Fibroblast of lung (primary cell): Measurements from ENCODE around the gene EMC10. TPM values are rescaled to one million over a fixed set of nuclear protein-coding genes. Genes with fewer than 3 reads are reported as not detected.

Experiments
- DNase-seq, 2 donors: peaks; one replicate each; pipeline versions ENCODE4 v3.0.0 to v3.0.0-alpha.2; 2010; ENCODE audit warnings: low read depth in 2 of 2
- H2AFZ ChIP-seq: 2 replicates; pipeline ENCODE4 v1.5.1; 2012; ENCODE audit warnings: low read length, control low read depth, inconsistent platforms
- H3K27ac ChIP-seq: 2 replicates; pipeline ENCODE4 v1.5.1; 2011; ENCODE audit warnings: low read length, control low read depth; ENCODE audit not compliant: insufficient read depth
- H3K27me3 ChIP-seq: 2 replicates; pipeline ENCODE4 v1.5.1; 2011; ENCODE audit warnings: mild to moderate bottlenecking, low read length; ENCODE audit not compliant: control insufficient read depth, insufficient read depth
- H3K36me3 ChIP-seq: 2 replicates; pipeline ENCODE4 v1.5.1; 2011; ENCODE audit warnings: low read length; ENCODE audit not compliant: control insufficient read depth, insufficient read depth
- H3K4me1 ChIP-seq: 2 replicates; pipeline ENCODE4 v1.5.1; 2011; ENCODE audit warnings: low read length; ENCODE audit not compliant: control insufficient read depth, insufficient read depth; ENCODE audit errors: extremely low read depth
- H3K4me2 ChIP-seq: 2 replicates; pipeline ENCODE4 v1.5.1; 2011; ENCODE audit warnings: low read length, control low read depth; ENCODE audit not compliant: insufficient read depth; ENCODE audit errors: extremely low read depth
- H3K4me3 ChIP-seq, 4 experiments: fragments of 200-600 bp in 1 of 4; sonication (generic) in 1 of 4; replicated peaks in 1 of 4; 2 replicates each; pipeline ENCODE4 v1.5.1; 2011 to 2016; ENCODE audit warnings: low read length in 4 of 4, low read depth in 3 of 4, mild to moderate bottlenecking in 3 of 4, control low read depth in 2 of 4, inconsistent platforms in 1 of 4, mixed read lengths in 1 of 4; ENCODE audit not compliant: insufficient read depth in 1 of 4; ENCODE audit errors: control extremely low read depth in 1 of 4
- H3K79me2 ChIP-seq: 2 replicates; pipeline ENCODE4 v1.5.1; 2012; ENCODE audit warnings: mild to moderate bottlenecking, low read length, inconsistent platforms; ENCODE audit not compliant: control insufficient read depth, insufficient read depth
- H3K9ac ChIP-seq: 2 replicates; pipeline ENCODE4 v1.5.1; 2011; ENCODE audit warnings: mild to moderate bottlenecking, low read length, control low read depth; ENCODE audit not compliant: insufficient read depth
- H3K9me3 ChIP-seq: 2 replicates; pipeline ENCODE4 v1.5.1; 2012; ENCODE audit warnings: low read depth, low read length; ENCODE audit not compliant: control insufficient read depth, insufficient read depth
- H4K20me1 ChIP-seq: 2 replicates; pipeline ENCODE4 v1.5.1; 2011; ENCODE audit warnings: low read length; ENCODE audit not compliant: control insufficient read depth, insufficient read depth; ENCODE audit errors: extremely low read depth
- EZH2 ChIP-seq: IDR thresholded peaks from 2 replicates; pipeline ENCODE4 v1.5.1; 2012; ENCODE audit warnings: low read length, control low read depth, mild to moderate bottlenecking; ENCODE audit errors: missing control alignments
- polyA plus RNA-seq, 2 donors: library from polyadenylated mRNA; depleted of rRNA in 1 of 2; stranded (reverse) in 1 of 2; unstranded in 1 of 2; fragments of >200 nt; gene quantifications; 2 replicates each; pipeline ENCODE4 v1.2.1, GENCODE V29; 2011 to 2012; ENCODE audit warnings: missing spikeins in 1 of 2
- total RNA-seq: library from RNA; depleted of rRNA; stranded (reverse); fragments of >200 nt; gene quantifications from 2 replicates; pipeline ENCODE4 v1.2.1, GENCODE V29; 2014
- TF ChIP-seq, protein P1 (sequence below), 2 donors: IDR thresholded peaks in 1 of 2; conservative IDR thresholded peaks in 1 of 2; 1 replicate in 1 of 2; 2 replicates in 1 of 2; pipeline ENCODE4 v1.5.1; 2011 to 2012; ENCODE audit warnings: low read length in 2 of 2, control low read depth in 1 of 2, inconsistent platforms in 1 of 2, low read depth in 1 of 2, mild to moderate bottlenecking in 1 of 2

Gene EMC10
- total and polyA plus RNA-seq, 2 donors (not counting 1 experiment from before 2014, with no cell fraction given): 40.8 to 42.7 TPM

DNA sequence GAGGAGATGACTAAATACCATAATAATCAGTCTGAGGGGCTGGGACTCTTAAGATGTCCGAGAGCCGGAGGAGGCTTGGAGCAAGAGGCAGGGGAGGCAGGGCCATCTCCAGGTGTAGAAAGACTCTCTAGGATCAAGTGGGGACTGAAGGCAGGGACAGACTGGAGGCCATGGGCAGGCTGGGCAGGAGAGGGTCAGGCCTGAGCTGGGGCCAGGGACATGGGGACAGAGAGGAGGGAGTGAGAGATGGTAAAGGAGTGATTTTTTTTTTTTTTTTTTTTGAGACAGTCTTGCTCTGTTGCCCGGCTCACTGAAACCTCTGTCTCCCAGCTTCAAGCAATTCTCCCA, 32.5 kb downstream of the EMC10 start:
- no peaks in the 10 kb centered on the region for H3K27me3 ChIP-seq
- no peak for DNase-seq
- no peak for TF ChIP-seq EZH2
- TF ChIP-seq, protein P1, sequence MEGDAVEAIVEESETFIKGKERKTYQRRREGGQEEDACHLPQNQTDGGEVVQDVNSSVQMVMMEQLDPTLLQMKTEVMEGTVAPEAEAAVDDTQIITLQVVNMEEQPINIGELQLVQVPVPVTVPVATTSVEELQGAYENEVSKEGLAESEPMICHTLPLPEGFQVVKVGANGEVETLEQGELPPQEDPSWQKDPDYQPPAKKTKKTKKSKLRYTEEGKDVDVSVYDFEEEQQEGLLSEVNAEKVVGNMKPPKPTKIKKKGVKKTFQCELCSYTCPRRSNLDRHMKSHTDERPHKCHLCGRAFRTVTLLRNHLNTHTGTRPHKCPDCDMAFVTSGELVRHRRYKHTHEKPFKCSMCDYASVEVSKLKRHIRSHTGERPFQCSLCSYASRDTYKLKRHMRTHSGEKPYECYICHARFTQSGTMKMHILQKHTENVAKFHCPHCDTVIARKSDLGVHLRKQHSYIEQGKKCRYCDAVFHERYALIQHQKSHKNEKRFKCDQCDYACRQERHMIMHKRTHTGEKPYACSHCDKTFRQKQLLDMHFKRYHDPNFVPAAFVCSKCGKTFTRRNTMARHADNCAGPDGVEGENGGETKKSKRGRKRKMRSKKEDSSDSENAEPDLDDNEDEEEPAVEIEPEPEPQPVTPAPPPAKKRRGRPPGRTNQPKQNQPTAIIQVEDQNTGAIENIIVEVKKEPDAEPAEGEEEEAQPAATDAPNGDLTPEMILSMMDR (conservative IDR thresholded peaks at IDR 0.05 in 1 of 2, IDR thresholded peaks at IDR 0.05 in 1 of 2; ENCODE audit: low read depth in 1 of 2, low read length in 2 of 2): no peak
- H3K79me2 ChIP-seq: peaks cover 6% of the 10 kb centered on the region
- H3K9ac ChIP-seq: no peak overlapping the region
- peaks cover 2% of the 10 kb centered on the region for H3K4me1 ChIP-seq
- H3K27ac ChIP-seq: no peak overlapping the region
- no peaks in the 10 kb centered on the region for H3K36me3 ChIP-seq
- no peak overlapping the region for H2AFZ ChIP-seq
- no peaks in the 10 kb centered on the region for H4K20me1 ChIP-seq
- no peak overlapping the region for H3K4me3 ChIP-seq
- H3K4me2 ChIP-seq: no peak overlapping the region
- no peaks in the 10 kb centered on the region for H3K9me3 ChIP-seq

DNA sequence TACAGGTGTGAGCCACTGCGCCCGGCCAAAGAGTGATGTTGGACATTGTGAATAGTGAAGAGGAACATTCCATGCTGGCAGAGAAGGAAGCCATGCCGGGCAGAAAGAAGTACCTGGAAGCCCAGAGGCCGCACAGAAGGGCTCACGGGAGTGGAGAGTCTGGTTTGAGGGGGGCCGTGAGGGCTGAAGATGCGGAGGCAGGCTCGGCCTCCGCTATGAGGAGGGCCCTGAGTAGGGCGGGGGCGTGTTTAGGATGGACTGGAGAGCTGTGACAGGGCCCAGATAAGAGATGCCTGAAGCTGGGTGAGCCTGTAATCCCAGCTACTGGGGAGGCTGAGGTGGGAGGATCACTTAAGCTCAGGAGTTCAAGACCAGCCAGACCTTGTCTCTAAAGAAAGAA, 33.1 kb downstream of the EMC10 start:
- Histone ChIP-seq H3K36me3 (no peaks in the 10 kb centered on the region), H3K79me2 (peaks cover 6% of the 10 kb centered on the region), H3K27ac (no peak overlapping the region), H3K4me1 (peaks cover 2% of the 10 kb centered on the region), H3K4me3 (no peak overlapping the region), H3K27me3 (no peaks in the 10 kb centered on the region), H4K20me1 (no peaks in the 10 kb centered on the region), H2AFZ (no peak overlapping the region), H3K9ac (no peak overlapping the region), H3K9me3 (no peaks in the 10 kb centered on the region), H3K4me2 (no peak overlapping the region)
- DNase-seq: no peak
- TF ChIP-seq EZH2: no peak
- TF ChIP-seq, protein P1 (conservative IDR thresholded peaks at IDR 0.05 in 1 of 2, IDR thresholded peaks at IDR 0.05 in 1 of 2; ENCODE audit: low read depth in 1 of 2, low read length in 2 of 2): no peak

DNA sequence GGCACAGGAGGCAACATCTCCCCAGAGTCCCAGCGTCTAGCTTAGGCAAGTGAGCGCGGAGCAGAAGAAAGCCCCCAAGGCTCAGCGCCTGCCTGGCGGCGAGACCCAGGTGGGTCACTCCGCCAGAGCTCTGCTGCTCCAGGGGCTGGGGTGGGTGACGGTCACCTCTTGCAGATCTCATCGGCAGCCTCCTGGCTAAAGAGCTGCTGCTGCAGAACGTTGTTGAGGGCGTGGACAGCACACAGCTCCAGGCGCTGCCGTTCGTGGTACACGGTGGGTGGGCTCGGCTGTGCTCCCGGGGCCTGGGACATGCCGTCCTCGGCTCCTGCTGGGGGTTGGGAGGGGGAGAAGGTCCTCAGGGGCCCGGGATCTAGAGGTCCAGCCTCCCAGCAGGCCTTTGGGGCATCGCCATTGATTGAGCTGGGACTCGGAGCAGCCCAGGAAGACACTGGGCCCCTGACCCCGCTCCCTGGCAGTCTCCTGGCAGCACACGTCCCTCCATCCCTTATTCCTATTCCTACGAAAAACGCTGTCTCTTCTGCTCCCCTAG, 33.9 kb downstream of the EMC10 start:
- no peaks in the 10 kb centered on the region for H4K20me1 ChIP-seq
- peaks cover 6% of the 10 kb centered on the region for H3K79me2 ChIP-seq
- TF ChIP-seq, protein P1 (conservative IDR thresholded peaks at IDR 0.05 in 1 of 2, IDR thresholded peaks at IDR 0.05 in 1 of 2; ENCODE audit: low read depth in 1 of 2, low read length in 2 of 2): no peak
- TF ChIP-seq EZH2: no peak

More for the DNA sequence above, 33.9 kb downstream of the EMC10 start:
- H3K27ac ChIP-seq: peak overlapping the region; percentile 92
- H3K4me3 ChIP-seq: peak overlapping the region; percentile 86 to 97 (median 92)
- H3K27me3 ChIP-seq: no peaks in the 10 kb centered on the region
- H3K4me2 ChIP-seq: peak overlapping the region; percentile 95
- no peaks in the 10 kb centered on the region for H3K9me3 ChIP-seq
- H3K4me1 ChIP-seq: peaks cover 2% of the 10 kb centered on the region
- peak overlapping the region; percentile 43 for H2AFZ ChIP-seq
- DNase-seq: peak in 1 of 2 donors; percentile 10
- H3K9ac ChIP-seq: peak overlapping the region; percentile 81
- no peaks in the 10 kb centered on the region for H3K36me3 ChIP-seq
